Measurements from ENCODE around the gene EFNA5. TPM values are rescaled to one million over a fixed set of nuclear protein-coding genes. Genes with fewer than 3 reads are reported as not detected.

Gene EFNA5
- total and polyA plus RNA-seq, 2 experiments from 2014 or later = 7.5 to 10.1 TPM

DNA sequence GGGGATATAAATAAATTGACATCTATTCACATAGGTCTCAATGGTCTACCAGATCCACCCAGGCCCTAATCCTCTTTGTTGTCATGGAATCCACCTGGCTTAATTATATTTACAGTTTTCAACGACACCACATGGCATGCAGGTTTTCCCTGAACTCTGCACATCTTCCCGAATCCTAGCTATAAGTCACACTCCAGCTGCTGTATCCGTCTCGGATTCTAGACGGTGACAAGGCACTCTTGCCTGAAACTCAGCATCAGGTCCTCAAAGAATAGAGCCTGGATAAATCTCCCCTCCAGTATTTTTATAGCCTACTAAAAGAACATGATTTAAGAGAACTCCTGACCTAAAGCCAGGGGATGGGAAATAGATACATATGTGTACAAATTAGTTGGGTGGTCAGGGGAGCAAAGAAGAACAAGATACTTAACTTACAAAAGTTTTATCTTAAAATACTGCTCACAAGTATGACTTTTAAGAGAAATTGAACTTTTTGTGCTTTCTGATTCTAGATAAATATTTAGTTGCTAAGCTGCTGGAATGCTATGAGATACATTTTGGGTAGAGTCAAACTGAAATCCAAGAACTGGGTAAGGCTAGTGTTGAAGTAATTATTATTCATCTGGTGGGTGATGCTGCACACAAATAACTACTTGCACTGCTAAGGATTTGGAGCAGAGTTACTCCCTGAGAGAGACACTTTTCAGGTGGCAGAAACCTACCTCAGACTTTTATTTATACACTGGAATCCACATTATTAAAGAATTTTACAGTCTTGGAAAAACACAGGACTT lies 187.3 kb downstream of the EFNA5 start:
- Histone ChIP-seq H4K20me1 (replicated peaks; ENCODE audit: insufficient read depth) (no peaks in the 10 kb centered on the region), H3K27me3 (ENCODE audit: insufficient read depth) (no peaks in the 10 kb centered on the region), H3K9me2 (ENCODE audit: insufficient read depth) (no peaks in the 10 kb centered on the region), H3K27ac (ENCODE audit: low read depth) (no peak overlapping the region), H3F3A (replicated peaks; ENCODE audit: low read depth) (no peaks in the 10 kb centered on the region), H3K4me2 (no peak overlapping the region), H2AFZ (no peak overlapping the region), H3K79me2 (replicated peaks; ENCODE audit: insufficient read depth) (peaks cover 5% of the 10 kb centered on the region; the same call in 1 of the 2 replicates), H3K4me1 (ENCODE audit: insufficient read depth) (peaks cover 33% of the 10 kb centered on the region), H3K4me3 (no peak overlapping the region), H3K36me3 (ENCODE audit: insufficient read depth) (no peaks in the 10 kb centered on the region)
- H3K4me3 Mint-ChIP-seq = no peak overlapping the region
- no peak for ATAC-seq
- H3K36me3 Mint-ChIP-seq (ENCODE audit: low read depth) = no peaks in the 10 kb centered on the region
- H3K4me1 Mint-ChIP-seq = peaks cover 60% of the 10 kb centered on the region
- no peak for TF ChIP-seq JUNB (IDR thresholded peaks at IDR 0.05; ENCODE audit: unreplicated experiment)
- no peak for TF ChIP-seq EZH2phosphoT487 (IDR thresholded peaks at IDR 0.05; ENCODE audit: unreplicated experiment)
- no peak for TF ChIP-seq CREB1 (CRISPR knock-in tag; IDR thresholded peaks at IDR 0.05; ENCODE audit: low read depth)
- TF ChIP-seq, protein P1, sequence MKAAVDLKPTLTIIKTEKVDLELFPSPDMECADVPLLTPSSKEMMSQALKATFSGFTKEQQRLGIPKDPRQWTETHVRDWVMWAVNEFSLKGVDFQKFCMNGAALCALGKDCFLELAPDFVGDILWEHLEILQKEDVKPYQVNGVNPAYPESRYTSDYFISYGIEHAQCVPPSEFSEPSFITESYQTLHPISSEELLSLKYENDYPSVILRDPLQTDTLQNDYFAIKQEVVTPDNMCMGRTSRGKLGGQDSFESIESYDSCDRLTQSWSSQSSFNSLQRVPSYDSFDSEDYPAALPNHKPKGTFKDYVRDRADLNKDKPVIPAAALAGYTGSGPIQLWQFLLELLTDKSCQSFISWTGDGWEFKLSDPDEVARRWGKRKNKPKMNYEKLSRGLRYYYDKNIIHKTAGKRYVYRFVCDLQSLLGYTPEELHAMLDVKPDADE (IDR thresholded peaks at IDR 0.05) = no peak
- TF ChIP-seq, protein P2, sequence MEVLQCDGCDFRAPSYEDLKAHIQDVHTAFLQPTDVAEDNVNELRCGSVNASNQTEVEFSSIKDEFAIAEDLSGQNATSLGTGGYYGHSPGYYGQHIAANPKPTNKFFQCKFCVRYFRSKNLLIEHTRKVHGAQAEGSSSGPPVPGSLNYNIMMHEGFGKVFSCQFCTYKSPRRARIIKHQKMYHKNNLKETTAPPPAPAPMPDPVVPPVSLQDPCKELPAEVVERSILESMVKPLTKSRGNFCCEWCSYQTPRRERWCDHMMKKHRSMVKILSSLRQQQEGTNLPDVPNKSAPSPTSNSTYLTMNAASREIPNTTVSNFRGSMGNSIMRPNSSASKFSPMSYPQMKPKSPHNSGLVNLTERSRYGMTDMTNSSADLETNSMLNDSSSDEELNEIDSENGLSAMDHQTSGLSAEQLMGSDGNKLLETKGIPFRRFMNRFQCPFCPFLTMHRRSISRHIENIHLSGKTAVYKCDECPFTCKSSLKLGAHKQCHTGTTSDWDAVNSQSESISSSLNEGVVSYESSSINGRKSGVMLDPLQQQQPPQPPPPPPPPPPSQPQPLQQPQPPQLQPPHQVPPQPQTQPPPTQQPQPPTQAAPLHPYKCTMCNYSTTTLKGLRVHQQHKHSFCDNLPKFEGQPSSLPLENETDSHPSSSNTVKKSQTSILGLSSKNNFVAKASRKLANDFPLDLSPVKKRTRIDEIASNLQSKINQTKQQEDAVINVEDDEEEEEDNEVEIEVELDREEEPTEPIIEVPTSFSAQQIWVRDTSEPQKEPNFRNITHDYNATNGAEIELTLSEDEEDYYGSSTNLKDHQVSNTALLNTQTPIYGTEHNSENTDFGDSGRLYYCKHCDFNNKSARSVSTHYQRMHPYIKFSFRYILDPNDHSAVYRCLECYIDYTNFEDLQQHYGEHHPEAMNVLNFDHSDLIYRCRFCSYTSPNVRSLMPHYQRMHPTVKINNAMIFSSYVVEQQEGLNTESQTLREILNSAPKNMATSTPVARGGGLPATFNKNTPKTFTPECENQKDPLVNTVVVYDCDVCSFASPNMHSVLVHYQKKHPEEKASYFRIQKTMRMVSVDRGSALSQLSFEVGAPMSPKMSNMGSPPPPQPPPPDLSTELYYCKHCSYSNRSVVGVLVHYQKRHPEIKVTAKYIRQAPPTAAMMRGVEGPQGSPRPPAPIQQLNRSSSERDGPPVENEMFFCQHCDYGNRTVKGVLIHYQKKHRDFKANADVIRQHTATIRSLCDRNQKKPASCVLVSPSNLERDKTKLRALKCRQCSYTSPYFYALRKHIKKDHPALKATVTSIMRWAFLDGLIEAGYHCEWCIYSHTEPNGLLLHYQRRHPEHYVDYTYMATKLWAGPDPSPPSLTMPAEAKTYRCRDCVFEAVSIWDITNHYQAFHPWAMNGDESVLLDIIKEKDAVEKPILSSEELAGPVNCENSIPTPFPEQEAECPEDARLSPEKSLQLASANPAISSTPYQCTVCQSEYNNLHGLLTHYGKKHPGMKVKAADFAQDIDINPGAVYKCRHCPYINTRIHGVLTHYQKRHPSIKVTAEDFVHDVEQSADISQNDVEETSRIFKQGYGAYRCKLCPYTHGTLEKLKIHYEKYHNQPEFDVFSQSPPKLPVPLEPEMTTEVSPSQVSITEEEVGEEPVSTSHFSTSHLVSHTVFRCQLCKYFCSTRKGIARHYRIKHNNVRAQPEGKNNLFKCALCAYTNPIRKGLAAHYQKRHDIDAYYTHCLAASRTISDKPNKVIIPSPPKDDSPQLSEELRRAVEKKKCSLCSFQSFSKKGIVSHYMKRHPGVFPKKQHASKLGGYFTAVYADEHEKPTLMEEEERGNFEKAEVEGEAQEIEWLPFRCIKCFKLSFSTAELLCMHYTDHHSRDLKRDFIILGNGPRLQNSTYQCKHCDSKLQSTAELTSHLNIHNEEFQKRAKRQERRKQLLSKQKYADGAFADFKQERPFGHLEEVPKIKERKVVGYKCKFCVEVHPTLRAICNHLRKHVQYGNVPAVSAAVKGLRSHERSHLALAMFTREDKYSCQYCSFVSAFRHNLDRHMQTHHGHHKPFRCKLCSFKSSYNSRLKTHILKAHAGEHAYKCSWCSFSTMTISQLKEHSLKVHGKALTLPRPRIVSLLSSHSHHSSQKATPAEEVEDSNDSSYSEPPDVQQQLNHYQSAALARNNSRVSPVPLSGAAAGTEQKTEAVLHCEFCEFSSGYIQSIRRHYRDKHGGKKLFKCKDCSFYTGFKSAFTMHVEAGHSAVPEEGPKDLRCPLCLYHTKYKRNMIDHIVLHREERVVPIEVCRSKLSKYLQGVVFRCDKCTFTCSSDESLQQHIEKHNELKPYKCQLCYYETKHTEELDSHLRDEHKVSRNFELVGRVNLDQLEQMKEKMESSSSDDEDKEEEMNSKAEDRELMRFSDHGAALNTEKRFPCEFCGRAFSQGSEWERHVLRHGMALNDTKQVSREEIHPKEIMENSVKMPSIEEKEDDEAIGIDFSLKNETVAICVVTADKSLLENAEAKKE (CRISPR knock-in tag; IDR thresholded peaks at IDR 0.05) = no peak
- no peak for TF ChIP-seq ZNF114 (CRISPR knock-in tag; IDR thresholded peaks at IDR 0.05)
- TF ChIP-seq EZH2 (IDR thresholded peaks at IDR 0.05; ENCODE audit: low read depth, unreplicated experiment) = no peak
- TF ChIP-seq, protein P3, sequence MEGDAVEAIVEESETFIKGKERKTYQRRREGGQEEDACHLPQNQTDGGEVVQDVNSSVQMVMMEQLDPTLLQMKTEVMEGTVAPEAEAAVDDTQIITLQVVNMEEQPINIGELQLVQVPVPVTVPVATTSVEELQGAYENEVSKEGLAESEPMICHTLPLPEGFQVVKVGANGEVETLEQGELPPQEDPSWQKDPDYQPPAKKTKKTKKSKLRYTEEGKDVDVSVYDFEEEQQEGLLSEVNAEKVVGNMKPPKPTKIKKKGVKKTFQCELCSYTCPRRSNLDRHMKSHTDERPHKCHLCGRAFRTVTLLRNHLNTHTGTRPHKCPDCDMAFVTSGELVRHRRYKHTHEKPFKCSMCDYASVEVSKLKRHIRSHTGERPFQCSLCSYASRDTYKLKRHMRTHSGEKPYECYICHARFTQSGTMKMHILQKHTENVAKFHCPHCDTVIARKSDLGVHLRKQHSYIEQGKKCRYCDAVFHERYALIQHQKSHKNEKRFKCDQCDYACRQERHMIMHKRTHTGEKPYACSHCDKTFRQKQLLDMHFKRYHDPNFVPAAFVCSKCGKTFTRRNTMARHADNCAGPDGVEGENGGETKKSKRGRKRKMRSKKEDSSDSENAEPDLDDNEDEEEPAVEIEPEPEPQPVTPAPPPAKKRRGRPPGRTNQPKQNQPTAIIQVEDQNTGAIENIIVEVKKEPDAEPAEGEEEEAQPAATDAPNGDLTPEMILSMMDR (conservative IDR thresholded peaks at IDR 0.05; ENCODE audit: low read depth in 2 of 2) = no peak
- TF ChIP-seq REST (IDR thresholded peaks at IDR 0.05; ENCODE audit: unreplicated experiment) = no peak
- TF ChIP-seq POLR2AphosphoS5 (IDR thresholded peaks at IDR 0.05; ENCODE audit: low read depth) = no peak
- TF ChIP-seq STAT1 (IDR thresholded peaks at IDR 0.05; ENCODE audit: unreplicated experiment) = no peak
- no peaks in the 10 kb centered on the region for H3K27me3 Mint-ChIP-seq (ENCODE audit: insufficient read depth, low read depth, poor library complexity)
- no peaks in the 10 kb centered on the region for H3K9me3 Mint-ChIP-seq
- DNase-seq (ENCODE audit: low spot score) = no peak
- H3K27ac Mint-ChIP-seq = no peak overlapping the region
